H9 (cell line): ENCODE results near the gene RINL. TPM values are rescaled to one million over a fixed set of nuclear protein-coding genes. Genes with fewer than 3 reads are reported as not detected.

Source experiments
- DNase-seq: peaks from one replicate; pipeline ENCODE4 v3.0.0-alpha.2; 2017
- H2AFZ ChIP-seq: one replicate; pipeline ENCODE4 v1.6.1; 2013; ENCODE audit warnings: mild to moderate bottlenecking, low read length, control low read depth, moderate library complexity
- H2AK5ac ChIP-seq: 2 replicates; pipeline ENCODE4 v1.6.1; 2013; ENCODE audit warnings: low read length, control low read depth, mixed read lengths; ENCODE audit not compliant: insufficient read length
- H2BK120ac ChIP-seq: one replicate; pipeline ENCODE4 v1.6.1; 2013; ENCODE audit warnings: low read depth, mild to moderate bottlenecking, low read length, control low read depth, inconsistent platforms; ENCODE audit not compliant: poor library complexity, severe bottlenecking
- H2BK12ac ChIP-seq: 2 replicates; pipeline ENCODE4 v1.6.1; 2013; ENCODE audit warnings: low read length, control low read depth, mixed read lengths, low read depth; ENCODE audit not compliant: insufficient read length
- H2BK15ac ChIP-seq: 2 replicates; pipeline ENCODE4 v1.6.1; 2013; ENCODE audit warnings: low read depth, low read length, control low read depth
- H2BK20ac ChIP-seq: one replicate; pipeline ENCODE4 v1.6.1; 2013; ENCODE audit warnings: low read depth, mild to moderate bottlenecking, low read length, control low read depth, inconsistent platforms; ENCODE audit not compliant: poor library complexity, severe bottlenecking
- H2BK5ac ChIP-seq: 2 replicates; pipeline ENCODE4 v1.6.1; 2013; ENCODE audit warnings: low read length, control low read depth, mixed read lengths; ENCODE audit not compliant: insufficient read length
- H3K14ac ChIP-seq: 2 replicates; pipeline ENCODE4 v1.6.1; 2013; ENCODE audit warnings: low read length, control low read depth; ENCODE audit not compliant: insufficient read depth
- H3K18ac ChIP-seq: 2 replicates; pipeline ENCODE4 v1.6.1; 2013; ENCODE audit warnings: low read depth, mild to moderate bottlenecking, mixed read lengths, low read length, control low read depth; ENCODE audit not compliant: insufficient read length
- H3K23ac ChIP-seq: 2 replicates; pipeline ENCODE4 v1.6.1; 2013; ENCODE audit warnings: low read length, control low read depth, mixed read lengths, low read depth; ENCODE audit not compliant: insufficient read length
- H3K23me2 ChIP-seq: 2 replicates; pipeline ENCODE4 v1.6.1; 2013; ENCODE audit warnings: low read depth, mild to moderate bottlenecking, mixed read lengths, low read length, control low read depth; ENCODE audit not compliant: insufficient read length, poor library complexity, severe bottlenecking
- H3K27ac ChIP-seq: 2 replicates; pipeline ENCODE4 v1.5.1; 2013; ENCODE audit warnings: low read length, control low read depth, mixed read lengths, low read depth; ENCODE audit not compliant: insufficient read length
- H3K27me3 ChIP-seq: 2 replicates; pipeline ENCODE4 v1.6.1; 2013; ENCODE audit warnings: low read length, control low read depth, inconsistent platforms; ENCODE audit not compliant: insufficient read depth
- H3K4ac ChIP-seq: 2 replicates; pipeline ENCODE4 v1.6.1; 2013; ENCODE audit warnings: low read depth, mild to moderate bottlenecking, control low read depth, inconsistent platforms, low read length, moderate library complexity
- H3K4me1 ChIP-seq: 2 replicates; pipeline ENCODE4 v1.6.1; 2013; ENCODE audit warnings: low read length, control low read depth, inconsistent platforms; ENCODE audit not compliant: insufficient read depth
- H3K4me2 ChIP-seq: 2 replicates; pipeline ENCODE4 v1.6.1; 2013; ENCODE audit warnings: low read length, control low read depth, mixed read lengths; ENCODE audit not compliant: insufficient read length, insufficient read depth
- H3K56ac ChIP-seq: 2 replicates; pipeline ENCODE4 v1.6.1; 2013; ENCODE audit warnings: low read depth, mild to moderate bottlenecking, mixed read lengths, low read length, control low read depth; ENCODE audit not compliant: insufficient read length
- H3K79me1 ChIP-seq: 2 replicates; pipeline ENCODE4 v1.6.1; 2013; ENCODE audit warnings: low read depth, mild to moderate bottlenecking, moderate library complexity, low read length, control low read depth, inconsistent platforms; ENCODE audit not compliant: insufficient read depth, poor library complexity, severe bottlenecking
- H3K79me2 ChIP-seq: 2 replicates; pipeline ENCODE4 v1.6.1; 2013; ENCODE audit warnings: low read length, control low read depth, inconsistent platforms; ENCODE audit not compliant: insufficient read depth
- H3K9ac ChIP-seq: 2 replicates; pipeline ENCODE4 v1.6.1; 2013; ENCODE audit warnings: low read length, control low read depth, mixed read lengths; ENCODE audit not compliant: insufficient read length; ENCODE audit errors: extremely low read depth
- H3K9me3 ChIP-seq: one replicate; pipeline ENCODE4 v1.6.1; 2013; ENCODE audit warnings: low read depth, low read length, inconsistent platforms; ENCODE audit not compliant: control insufficient read depth
- H3T11ph ChIP-seq: one replicate; pipeline ENCODE4 v1.6.1; 2013; ENCODE audit warnings: mild to moderate bottlenecking, low read length, control low read depth, inconsistent platforms
- H4K20me1 ChIP-seq: one replicate; pipeline ENCODE4 v1.6.1; 2013; ENCODE audit not compliant: control insufficient read depth, insufficient read length, insufficient read depth
- H4K5ac ChIP-seq: 2 replicates; pipeline ENCODE4 v1.6.1; 2013; ENCODE audit warnings: low read depth, mild to moderate bottlenecking, mixed read lengths, low read length, control low read depth; ENCODE audit not compliant: insufficient read length
- H4K8ac ChIP-seq: replicated peaks from 2 replicates; pipeline ENCODE4 v1.6.1; 2013; ENCODE audit warnings: low read length, control low read depth, mixed read lengths, low read depth; ENCODE audit not compliant: insufficient read length
- H4K91ac ChIP-seq: 2 replicates; pipeline ENCODE4 v1.6.1; 2013; ENCODE audit warnings: low read depth, mild to moderate bottlenecking, moderate library complexity, mixed read lengths, low read length, control low read depth; ENCODE audit not compliant: insufficient read length
- H3K27ac Mint-ChIP-seq, 3 experiments: 2 replicates in 2 of 3; 3 replicates in 1 of 3; pipeline ENCODE4 v1.8.0; 2020 to 2021; ENCODE audit warnings: mixed read lengths in 3 of 3, mild to moderate bottlenecking in 1 of 3, moderate library complexity in 1 of 3
- H3K27me3 Mint-ChIP-seq: 2 replicates; pipeline ENCODE4 v1.8.0; 2021; ENCODE audit warnings: low read depth, mild to moderate bottlenecking, moderate library complexity, mixed read lengths
- H3K36me3 Mint-ChIP-seq, 3 experiments: 2 replicates in 2 of 3; 3 replicates in 1 of 3; pipeline ENCODE4 v1.8.0; 2020 to 2021; ENCODE audit warnings: low read depth in 3 of 3, mixed read lengths in 3 of 3; ENCODE audit not compliant: insufficient read depth in 1 of 3
- H3K4me1 Mint-ChIP-seq, 2 experiments: 2 replicates each; pipeline ENCODE4 v1.8.0; 2020; ENCODE audit warnings: mixed read lengths in 2 of 2
- H3K4me3 Mint-ChIP-seq, 2 experiments: 2 replicates in 1 of 2; 3 replicates in 1 of 2; pipeline ENCODE4 v1.8.0; 2020 to 2021; ENCODE audit warnings: mild to moderate bottlenecking in 2 of 2, mixed read lengths in 2 of 2, moderate library complexity in 1 of 2
- H3K9me3 Mint-ChIP-seq, 2 experiments: 2 replicates in 1 of 2; 3 replicates in 1 of 2; pipeline ENCODE4 v1.8.0; 2020; ENCODE audit warnings: mild to moderate bottlenecking in 2 of 2, mixed read lengths in 2 of 2, moderate library complexity in 1 of 2
- CTCF ChIP-seq: fragments of 200-600 bp; sonication (generic); conservative IDR thresholded peaks from 3 replicates; pipeline ENCODE4 v1.8.0; 2021; ENCODE audit warnings: antibody characterized with exemption, mild to moderate bottlenecking
- WGBS: extraction: QIAGEN DNeasy Blood & Tissue Kit; methylation state at CpG from one replicate; pipeline ENCODE4 v1.1.7; 2013; ENCODE audit warnings: missing lambda C conversion rate, low lambda C conversion rate, mixed read lengths; ENCODE audit not compliant: insufficient read length; ENCODE audit errors: extremely low coverage; 5-methylcytosine and 5-hydroxymethylcytosine counted together
- total RNA-seq: library from RNA; stranded (reverse); gene quantifications from 2 replicates; pipeline ENCODE4 v1.2.1, GENCODE V29; 2021

RINL gene
- total RNA-seq, 1 experiment from 2014 or later, result 6.4 TPM

GRCh38 chr19:38869160-38869835 lies 8.8 kb downstream of the RINL start:
- H3K27me3 Mint-ChIP-seq, result peaks cover 12% of the 10 kb centered on the region
- H3K27me3 ChIP-seq, result no peaks in the 10 kb centered on the region; the same call in 1 of the 2 replicates
- no peak overlapping the region for H3K18ac ChIP-seq
- H2BK15ac ChIP-seq, result no peak overlapping the region
- H3K4me1 ChIP-seq, result no peaks in the 10 kb centered on the region; the same call in 1 of the 2 replicates
- no peak overlapping the region for H3K27ac ChIP-seq
- H4K8ac ChIP-seq, result no peak overlapping the region
- no peak for TF ChIP-seq CTCF
- H3K36me3 Mint-ChIP-seq, result no peaks in the 10 kb centered on the region; a peak in 1 of 7 replicates
- H3K27ac Mint-ChIP-seq, result no peak overlapping the region; a peak in 1 of 7 replicates
- no peak overlapping the region for H2AFZ ChIP-seq
- H3K79me2 ChIP-seq, result no peaks in the 10 kb centered on the region
- no peak overlapping the region for H2BK20ac ChIP-seq
- H3K9ac ChIP-seq, result no peak overlapping the region
- H2AK5ac ChIP-seq, result no peak overlapping the region
- no peak overlapping the region for H3K23ac ChIP-seq
- no peak overlapping the region for H3K14ac ChIP-seq
- H3K4me2 ChIP-seq, result peak overlapping the region; percentile 20
- H3K79me1 ChIP-seq, result no peaks in the 10 kb centered on the region
- WGBS, result no CpG with 5 or more reads among the region's 34 CpGs
- H3K4ac ChIP-seq, result no peak overlapping the region
- H4K20me1 ChIP-seq, result no peaks in the 10 kb centered on the region
- H3K9me3 Mint-ChIP-seq, result no peaks in the 10 kb centered on the region
- peak; percentile 46 for DNase-seq
- H2BK5ac ChIP-seq, result no peak overlapping the region
- H2BK120ac ChIP-seq, result no peak overlapping the region
- H4K5ac ChIP-seq, result no peak overlapping the region
- H3K23me2 ChIP-seq, result no peaks in the 10 kb centered on the region
- H3K56ac ChIP-seq, result no peak overlapping the region
- no peak overlapping the region for H4K91ac ChIP-seq
- peak overlapping the region; percentile 64 to 75 for H3K4me3 Mint-ChIP-seq
- H2BK12ac ChIP-seq, result no peak overlapping the region
- no peaks in the 10 kb centered on the region for H3K9me3 ChIP-seq
- no peak overlapping the region for H3T11ph ChIP-seq
- H3K4me1 Mint-ChIP-seq, result peaks cover 14 to 19% of the 10 kb centered on the region in 2 experiments
